ENCODE results near the gene TSSK3. TPM values are rescaled to one million over a fixed set of nuclear protein-coding genes. Genes with fewer than 3 reads are reported as not detected.

TSSK3 gene
- total RNA-seq, 1 donor from 2014 or later = not detected

DNA sequence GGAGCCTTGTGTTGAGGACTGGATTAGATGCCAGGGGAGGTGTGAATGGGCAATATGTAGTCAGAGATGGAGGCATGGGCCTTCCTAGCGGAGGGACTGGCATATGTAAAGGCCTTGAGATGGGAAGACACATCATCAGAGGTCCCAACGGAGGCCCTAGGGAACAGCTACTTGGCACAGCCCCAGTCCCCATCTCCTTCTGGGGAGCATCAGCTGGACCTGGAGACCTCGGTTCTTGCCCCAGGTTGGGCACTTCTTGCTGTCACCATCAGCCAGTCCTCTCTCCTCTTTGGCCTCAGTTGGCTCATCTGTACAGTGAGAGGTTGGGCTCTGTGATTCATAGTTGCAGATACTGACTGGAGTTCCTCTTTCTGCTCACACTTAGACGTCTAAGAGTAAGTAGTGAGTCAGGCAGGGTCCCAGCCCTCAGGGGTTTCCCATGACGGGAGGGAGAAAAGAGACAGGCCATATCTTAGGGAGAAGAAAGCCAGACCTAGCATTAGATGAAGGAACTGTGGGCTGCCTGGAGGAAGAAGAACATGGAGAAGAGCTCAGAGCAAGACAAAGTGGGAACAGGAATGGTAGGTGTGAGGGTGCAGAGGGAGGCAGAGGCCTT lies 22.9 kb upstream of the TSSK3 start:
- intact Hi-C loops (cut with DNase I) = no loop called here
- Histone ChIP-seq H3K36me3 (no peaks in the 10 kb centered on the region), H3K4me1 (peaks cover 21% of the 10 kb centered on the region), H3K27me3 (no peaks in the 10 kb centered on the region), H3K9me3 (no peaks in the 10 kb centered on the region), H3K4me3 (no peak overlapping the region), H3K27ac (no peak overlapping the region)
- DNase-seq (ENCODE audit: extremely low spot score in 2 of 2) = no peak
- no peak for TF ChIP-seq POLR2A (IDR thresholded peaks at IDR 0.05)
- no peak for TF ChIP-seq POLR2AphosphoS5 (IDR thresholded peaks at IDR 0.05; ENCODE audit: insufficient read depth in 1 of 2, low read depth in 1 of 2)
- TF ChIP-seq, protein P1, sequence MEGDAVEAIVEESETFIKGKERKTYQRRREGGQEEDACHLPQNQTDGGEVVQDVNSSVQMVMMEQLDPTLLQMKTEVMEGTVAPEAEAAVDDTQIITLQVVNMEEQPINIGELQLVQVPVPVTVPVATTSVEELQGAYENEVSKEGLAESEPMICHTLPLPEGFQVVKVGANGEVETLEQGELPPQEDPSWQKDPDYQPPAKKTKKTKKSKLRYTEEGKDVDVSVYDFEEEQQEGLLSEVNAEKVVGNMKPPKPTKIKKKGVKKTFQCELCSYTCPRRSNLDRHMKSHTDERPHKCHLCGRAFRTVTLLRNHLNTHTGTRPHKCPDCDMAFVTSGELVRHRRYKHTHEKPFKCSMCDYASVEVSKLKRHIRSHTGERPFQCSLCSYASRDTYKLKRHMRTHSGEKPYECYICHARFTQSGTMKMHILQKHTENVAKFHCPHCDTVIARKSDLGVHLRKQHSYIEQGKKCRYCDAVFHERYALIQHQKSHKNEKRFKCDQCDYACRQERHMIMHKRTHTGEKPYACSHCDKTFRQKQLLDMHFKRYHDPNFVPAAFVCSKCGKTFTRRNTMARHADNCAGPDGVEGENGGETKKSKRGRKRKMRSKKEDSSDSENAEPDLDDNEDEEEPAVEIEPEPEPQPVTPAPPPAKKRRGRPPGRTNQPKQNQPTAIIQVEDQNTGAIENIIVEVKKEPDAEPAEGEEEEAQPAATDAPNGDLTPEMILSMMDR (IDR thresholded peaks at IDR 0.05) = no peak

DNA sequence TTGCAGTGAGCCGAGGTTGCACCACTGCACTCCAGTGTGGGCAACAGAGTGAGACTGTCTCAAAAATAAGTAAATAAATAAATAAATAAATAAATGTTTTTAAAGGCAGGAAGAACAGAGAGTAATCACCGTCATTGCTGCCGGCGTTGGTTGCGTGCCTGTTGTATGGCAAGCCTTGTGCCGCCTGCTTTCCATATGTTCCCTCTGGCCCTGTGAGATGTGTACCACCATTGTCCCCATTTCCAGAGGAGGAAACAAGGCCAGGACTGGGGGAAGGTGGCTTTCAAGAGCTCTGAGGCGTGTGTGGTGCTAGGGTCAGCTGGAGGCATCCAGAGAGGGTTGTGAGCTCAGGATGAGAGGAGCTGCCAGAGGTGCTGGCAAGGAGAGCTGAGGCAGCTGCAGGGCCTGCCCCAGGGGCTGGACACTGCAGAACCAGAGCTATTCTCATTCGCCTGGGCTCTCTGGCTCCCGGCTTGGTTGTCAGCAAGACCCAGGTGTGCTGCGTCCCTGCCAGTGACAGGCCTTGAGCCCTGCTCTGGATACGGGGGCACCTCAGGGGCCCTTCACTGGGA lies 21.1 kb upstream of the TSSK3 start:
- Histone ChIP-seq H3K36me3 (no peaks in the 10 kb centered on the region), H3K4me3 (no peak overlapping the region), H3K9me3 (no peaks in the 10 kb centered on the region), H3K4me1 (peaks cover 11% of the 10 kb centered on the region), H3K27me3 (no peaks in the 10 kb centered on the region), H3K27ac (no peak overlapping the region)
- intact Hi-C loops (cut with DNase I) = no loop called here
- DNase-seq (ENCODE audit: extremely low spot score in 2 of 2) = no peak
- TF ChIP-seq POLR2A (IDR thresholded peaks at IDR 0.05) (no peak), POLR2AphosphoS5 (IDR thresholded peaks at IDR 0.05; ENCODE audit: insufficient read depth in 1 of 2, low read depth in 1 of 2) (no peak)
- TF ChIP-seq, protein P1 (IDR thresholded peaks at IDR 0.05) = no peak

DNA sequence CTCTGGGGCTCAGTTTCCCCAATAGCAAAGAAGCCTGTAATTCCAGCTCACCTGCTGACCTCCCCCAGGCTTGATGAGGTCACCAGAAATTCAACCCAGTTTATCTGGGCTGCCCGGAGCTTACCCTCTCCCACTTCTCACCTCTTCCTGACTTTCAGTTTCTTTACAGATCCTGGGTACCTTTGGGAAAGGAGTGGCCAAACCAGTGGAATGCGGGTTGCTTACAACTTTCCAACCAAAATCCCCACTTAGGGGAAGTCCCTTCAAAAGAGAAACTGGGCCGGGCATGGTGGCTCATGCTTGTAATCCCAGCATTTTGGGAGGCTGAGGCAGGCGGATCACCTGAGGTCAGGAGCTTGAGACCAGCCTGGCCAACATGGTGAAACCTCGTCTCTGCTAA lies 20.4 kb upstream of the TSSK3 start:
- Histone ChIP-seq H3K36me3 (no peaks in the 10 kb centered on the region), H3K4me1 (peaks cover 4% of the 10 kb centered on the region), H3K4me3 (no peak overlapping the region), H3K9me3 (no peaks in the 10 kb centered on the region), H3K27ac (no peak overlapping the region), H3K27me3 (no peaks in the 10 kb centered on the region)
- no peak for DNase-seq (ENCODE audit: extremely low spot score in 2 of 2)
- TF ChIP-seq POLR2AphosphoS5 (IDR thresholded peaks at IDR 0.05; ENCODE audit: insufficient read depth in 1 of 2, low read depth in 1 of 2) (no peak), POLR2A (IDR thresholded peaks at IDR 0.05) (no peak)
- TF ChIP-seq, protein P1 (IDR thresholded peaks at IDR 0.05) = no peak
- intact Hi-C loops (cut with DNase I) = no loop called here

DNA sequence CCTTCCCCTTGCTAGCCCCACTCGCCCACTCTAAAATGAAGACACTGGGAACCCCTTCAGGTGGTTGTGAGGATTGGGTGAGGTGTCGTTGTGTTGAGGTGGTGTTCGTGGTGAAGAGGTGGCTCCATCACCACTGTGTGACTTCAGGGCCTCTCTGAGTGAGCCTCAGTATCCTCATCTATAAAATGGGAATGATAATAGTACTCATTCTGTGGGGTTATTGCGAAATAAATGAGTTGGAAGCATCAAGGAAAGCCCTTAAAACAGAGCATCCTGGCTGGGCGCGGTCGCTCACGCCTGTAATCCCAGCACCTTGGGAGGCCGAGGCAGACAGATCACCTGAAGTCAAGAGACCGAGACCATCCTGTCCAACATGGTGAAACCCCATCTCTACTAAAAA lies 19.6 kb upstream of the TSSK3 start:
- H3K4me1 ChIP-seq = no peaks in the 10 kb centered on the region
- H3K27ac ChIP-seq = no peak overlapping the region
- TF ChIP-seq, protein P1 (IDR thresholded peaks at IDR 0.05) = no peak
- TF ChIP-seq POLR2A (IDR thresholded peaks at IDR 0.05) (no peak), POLR2AphosphoS5 (IDR thresholded peaks at IDR 0.05; ENCODE audit: insufficient read depth in 1 of 2, low read depth in 1 of 2) (no peak)
- no peak for DNase-seq (ENCODE audit: extremely low spot score in 2 of 2)
- no peaks in the 10 kb centered on the region for H3K9me3 ChIP-seq
- no peaks in the 10 kb centered on the region for H3K27me3 ChIP-seq
- no peaks in the 10 kb centered on the region for H3K36me3 ChIP-seq
- intact Hi-C loops (cut with DNase I) = no loop called here
- no peak overlapping the region for H3K4me3 ChIP-seq

DNA sequence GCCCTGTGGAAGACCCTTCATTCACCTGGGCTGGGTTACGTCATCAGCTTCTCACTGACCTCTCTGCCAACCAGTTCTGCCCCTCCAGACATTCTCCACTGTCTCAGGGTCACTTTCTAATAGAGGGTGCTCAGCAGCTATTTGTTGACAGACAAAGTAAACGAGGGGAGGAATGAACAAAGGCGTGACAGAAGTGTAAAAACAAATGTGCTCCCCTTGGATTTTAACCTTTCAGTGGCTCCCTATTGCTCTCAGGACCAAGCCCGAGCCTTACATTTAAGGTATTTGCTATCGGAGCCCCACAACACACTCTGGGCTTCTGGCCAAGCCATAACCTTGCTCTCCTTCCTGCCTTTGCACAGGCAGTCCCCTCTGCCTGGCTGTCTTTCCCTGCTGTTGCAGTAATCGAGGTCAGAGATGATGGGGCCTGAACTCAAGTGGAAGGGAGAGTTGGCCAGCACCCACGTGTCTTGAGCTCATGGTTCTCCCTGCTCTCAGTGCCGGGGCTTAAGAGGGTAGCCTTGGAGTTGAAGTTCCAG lies 17.0 kb upstream of the TSSK3 start:
- DNase-seq (ENCODE audit: extremely low spot score in 2 of 2) = no peak
- H3K36me3 ChIP-seq = no peaks in the 10 kb centered on the region
- TF ChIP-seq POLR2AphosphoS5 (IDR thresholded peaks at IDR 0.05; ENCODE audit: insufficient read depth in 1 of 2, low read depth in 1 of 2) (no peak), POLR2A (IDR thresholded peaks at IDR 0.05) (no peak)
- TF ChIP-seq, protein P1 (IDR thresholded peaks at IDR 0.05) = no peak
- no peak overlapping the region for H3K27ac ChIP-seq
- H3K4me1 ChIP-seq = no peaks in the 10 kb centered on the region
- intact Hi-C loops (cut with DNase I) = no loop called here
- H3K4me3 ChIP-seq = no peak overlapping the region
- H3K9me3 ChIP-seq = no peaks in the 10 kb centered on the region
- H3K27me3 ChIP-seq = no peaks in the 10 kb centered on the region

All from vagina (tissue), 2 donors.